ENCODE results near the gene PLAAT4. TPM values are rescaled to one million over a fixed set of nuclear protein-coding genes. Genes with fewer than 3 reads are reported as not detected.
"Not testable (repeated sequence)": the region's sequence is repeated elsewhere in the genome, so short reads cannot be mapped to it uniquely, and the experiment has no call there.

The PLAAT4 gene
- total RNA-seq, 1 donor from 2014 or later, result 32.7 TPM

GRCh38 chr11:63567044-63567840 lies 30.6 kb downstream of the PLAAT4 start:
- TF ChIP-seq, protein P1, sequence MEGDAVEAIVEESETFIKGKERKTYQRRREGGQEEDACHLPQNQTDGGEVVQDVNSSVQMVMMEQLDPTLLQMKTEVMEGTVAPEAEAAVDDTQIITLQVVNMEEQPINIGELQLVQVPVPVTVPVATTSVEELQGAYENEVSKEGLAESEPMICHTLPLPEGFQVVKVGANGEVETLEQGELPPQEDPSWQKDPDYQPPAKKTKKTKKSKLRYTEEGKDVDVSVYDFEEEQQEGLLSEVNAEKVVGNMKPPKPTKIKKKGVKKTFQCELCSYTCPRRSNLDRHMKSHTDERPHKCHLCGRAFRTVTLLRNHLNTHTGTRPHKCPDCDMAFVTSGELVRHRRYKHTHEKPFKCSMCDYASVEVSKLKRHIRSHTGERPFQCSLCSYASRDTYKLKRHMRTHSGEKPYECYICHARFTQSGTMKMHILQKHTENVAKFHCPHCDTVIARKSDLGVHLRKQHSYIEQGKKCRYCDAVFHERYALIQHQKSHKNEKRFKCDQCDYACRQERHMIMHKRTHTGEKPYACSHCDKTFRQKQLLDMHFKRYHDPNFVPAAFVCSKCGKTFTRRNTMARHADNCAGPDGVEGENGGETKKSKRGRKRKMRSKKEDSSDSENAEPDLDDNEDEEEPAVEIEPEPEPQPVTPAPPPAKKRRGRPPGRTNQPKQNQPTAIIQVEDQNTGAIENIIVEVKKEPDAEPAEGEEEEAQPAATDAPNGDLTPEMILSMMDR (conservative IDR thresholded peaks at IDR 0.05; ENCODE audit: low read depth, low read length), result no peak
- peak; percentile 99 for DNase-seq (ENCODE audit: low read depth)
- no peak overlapping the region for H3K4me3 ChIP-seq (ENCODE audit: low read depth, low read length)

DNA sequence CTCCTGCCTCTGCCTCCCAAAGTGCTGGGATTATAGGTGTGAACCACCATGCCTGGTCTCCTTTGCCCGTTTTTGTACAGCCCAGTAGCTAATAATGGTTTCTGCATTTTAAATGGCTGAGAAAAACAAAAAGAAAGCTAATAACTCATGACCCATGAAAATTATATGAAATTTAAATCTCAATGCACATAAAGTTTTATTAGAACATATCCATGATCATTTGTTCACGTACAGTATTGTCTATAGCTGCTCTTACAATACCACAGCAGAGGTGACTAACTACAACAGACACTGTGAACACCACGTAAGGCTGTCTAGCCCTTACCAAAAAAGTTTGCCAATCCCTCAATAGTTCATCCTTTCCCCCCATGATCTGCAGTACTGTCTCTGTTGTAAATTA lies 33.0 kb downstream of the PLAAT4 start:
- DNase-seq (ENCODE audit: low read depth), result no peak
- TF ChIP-seq, protein P1 (conservative IDR thresholded peaks at IDR 0.05; ENCODE audit: low read depth, low read length), result no peak
- no peak overlapping the region for H3K4me3 ChIP-seq (ENCODE audit: low read depth, low read length)

DNA sequence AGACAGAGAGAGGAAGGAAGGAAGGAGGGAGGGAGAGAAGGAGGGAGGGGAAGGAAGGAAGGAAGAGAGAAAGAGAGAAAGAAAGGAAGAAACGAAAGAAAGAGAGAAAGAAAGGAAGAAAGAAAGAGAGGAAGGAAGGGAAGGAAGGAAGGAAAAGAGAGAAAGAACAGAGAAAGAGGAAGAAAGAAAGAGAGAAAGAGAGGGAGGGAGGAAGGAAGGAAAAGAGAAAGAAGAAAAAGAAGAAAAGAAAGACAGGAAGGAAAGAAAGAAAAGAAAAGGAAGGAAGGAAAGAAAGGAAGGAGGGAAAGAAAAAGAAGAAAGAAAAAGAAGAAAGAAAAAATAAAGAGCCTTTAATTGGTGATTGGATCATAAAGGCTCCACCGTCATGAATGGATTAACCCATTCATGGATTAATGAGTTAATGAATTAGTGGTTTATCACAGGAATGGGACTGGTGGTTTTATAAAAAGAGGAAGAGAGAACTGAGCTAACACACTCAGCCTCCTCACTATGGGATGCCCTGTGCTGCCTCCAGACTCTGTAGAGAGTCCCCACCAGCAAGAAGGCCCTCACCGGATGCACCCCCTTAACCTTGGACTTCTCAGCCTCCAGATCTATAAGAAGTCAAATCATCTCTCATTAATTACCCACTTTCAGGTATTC lies 35.5 kb downstream of the PLAAT4 start:
- no peak overlapping the region for H3K4me3 ChIP-seq (ENCODE audit: low read depth, low read length)
- DNase-seq (ENCODE audit: low read depth), result no peak
- TF ChIP-seq, protein P1 (conservative IDR thresholded peaks at IDR 0.05; ENCODE audit: low read depth, low read length), result no peak

- TF ChIP-seq, protein P1 (conservative IDR thresholded peaks at IDR 0.05; ENCODE audit: low read depth, low read length), result no peak
- H3K4me3 ChIP-seq (ENCODE audit: low read depth, low read length), result no peak overlapping the region
- DNase-seq (ENCODE audit: low read depth), result no peak
Measured at GRCh38 chr11:63573881-63574855, 37.6 kb downstream of the PLAAT4 start.

DNA sequence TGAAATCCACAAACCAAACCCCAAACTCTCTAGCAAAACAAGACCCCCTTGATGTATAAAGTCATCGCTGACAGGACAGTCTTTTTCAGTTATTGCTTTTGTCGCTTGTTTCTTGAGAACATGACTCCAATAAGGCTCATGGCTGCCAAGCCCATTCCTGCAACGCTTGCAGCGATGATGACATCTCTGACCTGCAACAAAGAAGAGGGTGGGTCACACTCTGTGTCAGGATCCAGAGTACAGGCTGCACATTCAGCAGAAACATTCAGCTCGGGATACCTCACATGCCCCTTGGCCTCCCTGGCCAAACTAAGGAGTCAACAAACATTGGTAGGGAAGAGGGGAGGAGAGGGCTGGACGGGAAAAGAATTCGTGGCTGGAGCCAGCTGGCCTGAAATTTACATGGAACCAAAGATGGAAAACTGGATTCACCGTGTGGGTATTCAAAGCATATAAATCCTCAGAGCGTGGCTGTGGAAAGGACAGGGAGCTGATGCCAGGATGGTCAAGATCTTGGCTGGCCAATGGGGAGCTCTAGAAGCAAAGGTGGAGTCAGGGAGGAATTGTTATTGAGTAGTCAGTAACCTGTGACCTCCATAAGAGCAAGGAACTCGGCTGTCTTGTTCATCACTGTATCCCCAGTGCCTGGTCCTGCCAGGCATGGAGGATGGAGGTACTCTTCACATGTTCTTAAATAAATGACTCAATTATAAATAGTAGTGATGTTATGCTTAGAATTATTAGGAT lies 38.4 kb downstream of the PLAAT4 start:
- H3K4me3 ChIP-seq (ENCODE audit: low read depth, low read length), result no peak overlapping the region
- TF ChIP-seq, protein P1 (conservative IDR thresholded peaks at IDR 0.05; ENCODE audit: low read depth, low read length), result no peak
- DNase-seq (ENCODE audit: low read depth), result no peak

GRCh38 chr11:63578882-63579281 lies 42.3 kb downstream of the PLAAT4 start:
- DNase-seq (ENCODE audit: low read depth), result not testable (repeated sequence)

GRCh38 chr11:63581224-63581623 lies 44.6 kb downstream of the PLAAT4 start:
- not testable (repeated sequence) for DNase-seq (ENCODE audit: low read depth); H3K4me3 ChIP-seq (ENCODE audit: low read depth, low read length)

More at GRCh38 chr11:63578882-63579281, 42.3 kb downstream of the PLAAT4 start:
- not testable (repeated sequence) for H3K4me3 ChIP-seq (ENCODE audit: low read depth, low read length)
